Stomach (tissue), 9 donors: Measurements from ENCODE around the gene CLBA1. TPM values are rescaled to one million over a fixed set of nuclear protein-coding genes. Genes with fewer than 3 reads are reported as not detected.

ENCODE experiments used
- DNase-seq, 2 donors: peaks; one replicate each; pipeline versions ENCODE4 v3.0.0 to v3.0.0-alpha.2; 2013 to 2019
- H3K27ac ChIP-seq, 5 donors: fragments of 200-600 bp in 4 of 5; sonication (generic) in 4 of 5; one replicate each; pipeline ENCODE4 v1.5.1; 2013 to 2019; ENCODE audit warnings: mild to moderate bottlenecking in 1 of 5, moderate library complexity in 1 of 5
- H3K27me3 ChIP-seq, 3 donors: fragments of 200-600 bp; sonication (generic); one replicate each; pipeline ENCODE4 v1.5.1; 2017 to 2019; ENCODE audit warnings: mixed run types in 1 of 3
- H3K36me3 ChIP-seq, 4 donors: fragments of 200-600 bp; sonication (generic); 1 replicate in 3 of 4; 2 replicates in 1 of 4; pipeline ENCODE4 v1.5.1; 2016 to 2019
- H3K4me1 ChIP-seq, 4 donors: fragments of 200-600 bp; sonication (generic); one replicate each; pipeline ENCODE4 v1.5.1; 2016 to 2019
- H3K4me3 ChIP-seq, 4 donors: fragments of 200-600 bp; sonication (generic) in 3 of 4; one replicate each; pipeline ENCODE4 v1.5.1; 2016 to 2019; ENCODE audit warnings: mild to moderate bottlenecking in 1 of 4
- H3K9me3 ChIP-seq, 4 donors: fragments of 200-600 bp; sonication (generic); one replicate each; pipeline ENCODE4 v1.5.1; 2016 to 2019
- CTCF ChIP-seq, 7 experiments: fragments of 450-650 bp in 4 of 7; fragments of 200-600 bp in 3 of 7; sonication (generic) in 3 of 7; IDR thresholded peaks; one replicate each; pipeline ENCODE4 v1.5.1; 2016 to 2019; ENCODE audit warnings: antibody characterized with exemption in 7 of 7, control low read depth in 2 of 7, mild to moderate bottlenecking in 1 of 7
- EP300 ChIP-seq: sonication (generic); formaldehyde crosslinking; IDR thresholded peaks from one replicate; pipeline ENCODE4 v1.6.1; 2017; ENCODE audit warnings: antibody characterized with exemption
- POLR2A ChIP-seq, 4 donors: fragments of 450-650 bp; IDR thresholded peaks; one replicate each; pipeline ENCODE4 v1.6.1; 2016; ENCODE audit warnings: antibody characterized with exemption in 4 of 4, control low read depth in 2 of 4, mild to moderate bottlenecking in 1 of 4, moderate library complexity in 1 of 4
- POLR2AphosphoS5 ChIP-seq, 3 donors: sonication (generic); formaldehyde crosslinking; IDR thresholded peaks; one replicate each; pipeline ENCODE4 v1.6.1; 2016; ENCODE audit warnings: antibody characterized with exemption in 3 of 3
- WGBS, 5 donors: extraction: QIAGEN DNeasy Blood & Tissue Kit in 3 of 5; methylation state at CpG; one replicate each; pipeline versions ENCODE4 v1.1.5 to v1.1.7; 2013 to 2018; 5-methylcytosine and 5-hydroxymethylcytosine counted together
- intact Hi-C: fragments of 100-400 bp; cut with DNase I; formaldehyde crosslinking; loops from one replicate; pipeline ENCODE4 v1.15.1; 2023; ENCODE audit warnings: low total_unique reads
- polyA plus RNA-seq, 3 donors: library from polyadenylated mRNA; stranded (reverse); fragments of 200-250 nt; gene quantifications; one replicate each; pipeline ENCODE4 v1.2.3, GENCODE V29; 2013
- total RNA-seq, 5 donors: library from RNA; depleted of rRNA; stranded (reverse); fragments of >200 nt; gene quantifications; one replicate each; pipeline versions ENCODE4 v1.1.0 to v1.2.3, GENCODE V29; 2014 to 2016
- donor health status: healthy with polysubstance abuse.
- donor health status: Bipolar disorder and iron deficiency.
- donor health status: healthy.

Gene CLBA1
- total and polyA plus RNA-seq, 8 donors = 3.5 to 13.9 (median 5.8) TPM; not detected in 1

GRCh38 chr14:104977008-104977680, 8.4 kb upstream of the CLBA1 start:
- Histone ChIP-seq H3K4me3 (peak overlapping the region; percentile 52 to 58 (median 56)), H3K4me1 (peaks cover 61 to 85% (median 76%) of the 10 kb centered on the region in 4 donors), H3K9me3 (no peaks in the 10 kb centered on the region), H3K36me3 (no peaks in the 10 kb centered on the region), H3K27ac (peak overlapping the region in 2 of 5 donors; percentile 60 to 94), H3K27me3 (peaks cover 0 to 31% (median 21%) of the 10 kb centered on the region in 3 donors)
- 45 to 71% (median 48%) methylated on average over 9 to 11 of the region's 11 CpGs for WGBS, 5 donors
- peak in 1 of 2 donors; percentile 31 for DNase-seq
- intact Hi-C loops = loop anchor here (5.0 kb wide), 2 partner anchors 45 to 65 kb away; partner anchors contain the start of gene CDCA4
- TF ChIP-seq EP300 = no peak

GRCh38 chr14:104977681-104978653, 7.6 kb upstream of the CLBA1 start, which contains the start of gene AHNAK2:
Gene AHNAK2 (minus strand): TSS chr14:104978374. CDS start chr14:104978237, 137 bp downstream.
- Histone ChIP-seq H3K9me3 (no peaks in the 10 kb centered on the region), H3K36me3 (no peaks in the 10 kb centered on the region), H3K4me1 (peaks cover 53 to 77% (median 68%) of the 10 kb centered on the region in 4 donors), H3K27me3 (peaks cover 0 to 31% (median 21%) of the 10 kb centered on the region in 3 donors), H3K27ac (peak within 1 kb of the TSS in 2 of 5 donors; percentile 60 to 73), H3K4me3 (peak within 1 kb of the TSS; percentile 52 to 58 (median 56))
- peak; percentile 78 to 94 for DNase-seq
- intact Hi-C loops = loop anchor here (5.0 kb wide), 2 partner anchors 44 to 64 kb away; partner anchors contain the start of gene CDCA4
- TF ChIP-seq POLR2A (IDR thresholded peaks at IDR 0.05) = no peak
- no peak for TF ChIP-seq CTCF (IDR thresholded peaks at IDR 0.05)
- no peak for TF ChIP-seq EP300
- TF ChIP-seq POLR2AphosphoS5 (IDR thresholded peaks at IDR 0.05) = no peak
- 2 to 8% (median 3%) methylated on average over 19 to 111 of the region's 111 CpGs for WGBS, 5 donors

- H3K4me3 ChIP-seq = peak overlapping the region; percentile 52 to 58 (median 56)
- WGBS, 5 donors = 50 to 75% (median 52%) methylated on average over 30 to 32 of the region's 32 CpGs
- intact Hi-C loops = loop anchor here (5.0 kb wide), 2 partner anchors 43 to 63 kb away; partner anchors contain the start of gene CDCA4
- H3K4me1 ChIP-seq = peaks cover 42 to 67% (median 57%) of the 10 kb centered on the region in 4 donors
- no peak for DNase-seq
- H3K27me3 ChIP-seq = peaks cover 0 to 31% (median 21%) of the 10 kb centered on the region in 3 donors
- H3K36me3 ChIP-seq = no peaks in the 10 kb centered on the region
- no peaks in the 10 kb centered on the region for H3K9me3 ChIP-seq
- H3K27ac ChIP-seq = peak overlapping the region in 2 of 5 donors; percentile 60 to 73
- TF ChIP-seq CTCF (IDR thresholded peaks at IDR 0.05) (no peak), POLR2A (IDR thresholded peaks at IDR 0.05) (no peak), EP300 (no peak), POLR2AphosphoS5 (IDR thresholded peaks at IDR 0.05) (no peak)
Observed at GRCh38 chr14:104978746-104979691, 6.6 kb upstream of the CLBA1 start.
